ENCODE data around the gene NT5C1B.
"Not testable (repeated sequence)": the region's sequence is repeated elsewhere in the genome, so short reads cannot be mapped to it uniquely, and the experiment has no call there.

Gene NT5C1B

DNA sequence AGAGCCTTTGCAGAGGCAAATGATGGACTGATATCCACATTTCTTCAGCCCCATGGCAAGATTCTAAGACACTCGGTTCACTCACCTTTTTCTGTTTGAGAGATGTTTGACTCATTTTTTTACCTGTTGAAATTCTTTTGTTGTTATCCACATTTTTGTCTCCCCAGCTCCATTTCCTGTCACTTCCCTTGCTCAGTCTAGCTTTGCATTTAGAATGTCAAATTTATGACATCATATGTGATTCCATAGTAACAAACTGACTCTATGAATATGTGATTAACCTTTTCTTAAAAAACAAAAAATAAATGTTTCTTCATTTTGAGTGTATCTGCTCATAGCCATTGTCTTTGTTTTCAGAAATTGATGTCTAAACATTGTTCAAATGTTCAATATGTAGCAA lies at the start of gene NT5C1B:
Gene NT5C1B (minus strand): TSS at position 216 of the 400 bp plus-strand sequence. CDS start 101 bp downstream, at position 115.
- no peak for DNase-seq (ENCODE audit: low spot score)

DNA sequence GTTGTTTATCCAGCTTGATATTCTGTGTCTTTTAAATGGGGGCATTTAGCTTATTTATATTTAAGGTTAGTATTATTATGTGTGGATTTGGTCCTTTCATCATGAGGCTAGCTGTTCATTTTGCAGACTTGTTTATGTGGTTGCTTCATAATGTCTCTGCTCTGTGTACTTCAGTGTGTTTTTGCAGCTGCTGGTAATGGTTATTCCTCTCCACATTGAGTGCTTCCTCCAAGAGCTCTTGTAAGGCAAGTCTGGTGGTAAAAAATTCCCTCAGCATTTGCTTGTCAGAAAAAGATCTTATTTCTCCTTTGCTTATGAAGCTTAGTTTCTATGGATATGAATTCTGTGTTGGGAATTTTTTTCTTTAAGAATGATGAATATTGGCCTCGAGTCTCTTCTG lies 47.8 kb upstream of the NT5C1B start:
- DNase-seq (ENCODE audit: low spot score): no peak

DNA sequence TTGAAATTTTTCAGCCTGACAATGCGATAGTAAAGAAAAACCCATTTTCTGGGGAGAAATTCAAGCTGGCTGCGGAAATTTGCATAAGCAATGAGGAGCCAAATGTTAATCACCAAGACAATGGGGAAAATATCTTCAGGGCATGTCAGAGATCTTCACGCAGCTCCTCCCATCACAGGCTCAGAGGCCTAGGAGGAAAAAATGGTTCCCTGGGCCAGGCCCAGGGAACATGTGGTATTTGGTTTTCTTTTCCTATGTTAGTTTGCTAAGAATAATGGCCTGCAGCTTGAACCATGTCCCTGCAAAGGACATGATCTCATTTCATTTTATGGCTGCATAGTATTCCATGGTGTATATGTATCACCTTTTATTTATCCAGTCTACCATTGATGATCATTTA lies 43.3 kb upstream of the NT5C1B start:
- DNase-seq (ENCODE audit: low spot score): not testable (repeated sequence)

DNA sequence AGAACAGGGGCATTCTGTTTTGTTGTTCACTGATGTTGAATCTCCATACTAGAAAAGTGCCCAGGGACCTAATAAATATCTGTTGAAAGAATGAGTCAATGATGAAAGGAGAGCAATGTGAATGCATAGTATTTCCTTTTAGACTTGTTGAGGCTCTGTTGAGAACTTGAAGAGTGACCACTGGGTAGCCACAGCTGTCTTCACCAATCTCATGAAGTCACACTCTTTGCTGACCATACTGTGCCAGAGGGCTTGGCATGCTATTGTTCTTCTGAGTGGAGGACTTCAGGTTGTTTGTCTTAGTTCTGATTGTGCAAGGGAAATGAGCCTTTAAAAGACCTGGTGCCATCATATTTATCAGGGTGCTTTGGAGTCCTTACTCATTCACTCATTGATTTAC lies 41.6 kb upstream of the NT5C1B start:
- DNase-seq (ENCODE audit: low spot score): no peak

DNA sequence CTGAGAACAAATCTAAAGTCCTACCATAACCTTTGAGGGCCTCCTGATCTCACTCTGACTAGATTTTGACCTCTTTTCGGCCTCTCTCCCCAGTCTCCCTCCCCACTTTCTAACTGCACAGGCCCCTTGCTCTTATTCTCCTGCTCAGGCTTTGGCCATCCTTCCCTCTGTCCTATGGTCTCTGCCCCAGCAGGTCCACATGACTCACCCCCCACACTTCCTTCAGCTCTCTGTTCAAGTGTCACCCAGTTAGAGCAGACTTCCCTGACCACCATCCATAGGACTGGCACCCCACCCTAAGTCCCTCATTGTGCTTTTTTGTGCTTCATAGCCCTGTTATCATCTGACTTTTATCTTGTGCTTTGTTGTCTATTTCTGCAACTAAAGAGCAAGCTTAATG lies 41.2 kb upstream of the NT5C1B start:
- DNase-seq (ENCODE audit: low spot score): no peak

DNA sequence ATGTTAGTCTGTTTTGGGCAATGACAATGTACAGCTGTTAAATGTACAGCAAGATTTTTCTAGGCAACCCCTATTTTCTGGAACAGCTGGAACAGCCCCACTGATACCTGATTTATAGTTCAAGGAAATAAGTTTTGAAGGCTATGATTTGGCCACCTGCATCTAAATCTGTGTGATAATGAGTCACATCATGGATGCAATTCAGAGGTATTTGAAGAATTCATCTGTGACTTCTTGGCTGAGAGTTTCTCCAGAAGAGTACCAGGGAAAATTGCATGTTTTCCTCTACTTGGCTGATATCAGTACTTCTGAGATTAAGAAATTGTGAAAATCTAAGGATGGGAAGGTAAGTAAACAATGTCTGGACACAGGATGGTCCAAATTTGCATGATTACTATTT lies 40.7 kb upstream of the NT5C1B start:
- no peak for DNase-seq (ENCODE audit: low spot score)

DNA sequence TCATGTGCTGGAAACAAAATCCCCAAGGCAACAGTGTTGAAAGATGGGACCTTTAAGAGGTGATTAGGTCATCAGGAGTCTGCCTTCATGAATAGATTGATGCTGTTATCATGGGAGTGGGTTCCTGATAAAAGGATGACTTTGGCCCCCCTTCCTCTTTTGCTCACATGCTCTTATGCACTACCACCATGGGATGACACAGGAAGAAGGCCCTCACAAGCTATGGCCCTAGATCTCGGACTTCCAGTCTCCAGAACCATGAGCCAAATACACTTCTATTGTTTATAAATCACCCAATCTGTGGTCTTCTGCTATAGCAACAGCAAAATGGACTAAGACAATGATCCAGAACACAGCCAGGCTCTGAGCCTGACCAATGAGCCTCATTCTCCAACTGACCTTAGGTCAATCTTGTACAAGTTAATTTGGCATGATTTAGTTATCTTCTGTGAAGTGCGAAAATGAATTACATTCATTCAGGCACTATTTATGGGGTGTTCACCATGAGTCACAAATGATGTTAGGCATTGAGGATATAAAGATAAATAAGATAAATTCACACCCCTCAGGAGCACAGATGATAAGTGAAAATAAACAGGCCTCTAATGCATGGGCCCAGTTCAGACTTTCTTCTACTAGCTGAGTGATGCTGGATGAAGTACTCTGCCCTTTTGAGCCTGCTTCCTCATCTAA lies 37.7 kb upstream of the NT5C1B start:
- DNase-seq (ENCODE audit: low spot score): no peak

DNA sequence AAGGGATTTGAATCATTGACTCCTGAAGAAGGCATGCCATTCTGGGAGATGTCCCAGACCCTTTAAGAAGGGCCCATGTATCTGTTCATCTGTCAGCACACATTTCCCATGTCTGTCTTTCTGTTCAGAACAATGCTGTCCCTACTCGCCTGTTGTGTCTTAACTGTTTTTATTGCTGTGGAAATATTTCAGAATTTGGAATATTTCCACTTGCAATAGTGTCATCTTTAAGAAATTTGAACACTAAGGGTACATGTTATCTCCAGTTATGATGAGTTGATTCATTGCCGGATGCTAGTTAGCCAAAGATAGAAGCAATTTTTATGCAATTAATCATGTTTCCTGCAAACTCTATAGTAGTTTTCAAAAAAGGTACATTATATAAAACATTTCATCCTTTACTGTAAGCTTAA lies 36.9 kb upstream of the NT5C1B start:
- no peak for DNase-seq (ENCODE audit: low spot score)

DNA sequence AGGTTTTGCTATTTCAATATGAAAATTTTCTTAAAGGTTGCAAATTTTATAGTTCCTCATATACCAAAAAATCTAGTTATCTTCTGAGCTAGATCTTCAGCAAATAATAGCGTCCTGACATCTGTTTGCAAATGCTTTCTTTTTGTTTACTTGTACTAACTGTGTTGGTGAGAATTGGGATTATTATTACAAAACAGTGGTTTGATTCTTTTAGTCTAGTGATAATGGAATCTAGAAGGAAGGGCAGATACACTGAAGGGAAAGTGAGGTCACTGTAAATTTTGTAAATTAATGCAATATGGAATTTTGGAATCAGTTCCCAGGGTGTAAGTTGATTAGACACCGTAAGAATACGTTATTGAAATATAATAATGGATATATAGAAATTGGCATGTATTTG lies 36.2 kb upstream of the NT5C1B start:
- DNase-seq (ENCODE audit: low spot score): no peak

DNA sequence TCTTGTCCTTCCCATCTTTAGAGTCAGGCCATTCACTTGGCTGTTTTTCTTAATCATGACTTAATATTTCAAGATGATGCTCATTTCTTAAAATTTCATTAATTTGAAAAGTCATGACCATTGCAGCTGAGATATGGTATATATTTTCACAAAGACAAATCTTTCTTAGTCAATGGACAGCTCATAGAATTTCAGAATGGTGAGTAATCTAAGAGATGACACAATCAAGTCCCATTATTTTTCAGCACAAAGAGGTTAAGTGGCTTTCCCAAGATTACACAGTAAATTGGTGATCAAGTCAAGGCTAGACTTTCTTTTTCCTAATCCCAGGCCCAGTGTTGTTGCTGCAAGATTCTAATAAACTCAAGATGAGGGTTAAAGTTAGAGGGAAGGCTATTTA lies 34.4 kb upstream of the NT5C1B start:
- no peak for DNase-seq (ENCODE audit: low spot score)

DNA sequence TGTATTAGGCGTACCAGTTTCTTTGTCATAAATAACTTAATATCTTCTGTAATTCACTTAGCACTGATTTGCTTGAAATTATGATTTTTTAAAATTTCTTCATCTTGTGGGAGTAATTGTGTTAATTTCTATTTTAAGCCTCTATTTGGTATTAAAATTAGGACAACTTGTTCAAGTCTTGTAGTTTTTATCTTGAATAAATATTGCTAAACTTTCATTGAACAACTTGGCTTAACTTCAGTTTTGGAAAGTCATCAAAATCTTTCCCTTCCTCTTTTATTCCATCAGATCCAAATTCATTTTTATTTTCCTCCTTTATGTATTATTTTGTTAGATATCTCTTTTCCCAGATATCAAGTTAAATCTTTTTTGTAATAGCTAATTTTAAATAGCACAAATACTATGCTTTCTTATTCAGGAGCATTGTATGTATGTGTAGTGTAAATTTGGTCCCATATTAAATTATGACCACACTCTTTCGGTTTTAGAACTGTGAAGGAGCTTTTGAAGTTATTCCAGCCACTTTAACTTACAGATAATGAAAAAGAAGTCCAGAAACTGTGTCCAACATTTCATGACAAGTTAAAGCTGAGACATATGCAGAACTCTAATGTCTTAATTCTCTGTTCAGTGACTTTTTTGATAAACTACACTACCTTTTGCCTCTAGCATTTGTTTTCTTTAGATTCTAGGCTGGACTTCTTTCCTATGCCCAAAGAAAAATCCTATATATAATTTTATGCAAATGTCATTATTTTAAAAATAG lies 31.7 kb upstream of the NT5C1B start:
- no peak for DNase-seq (ENCODE audit: low spot score)

DNA sequence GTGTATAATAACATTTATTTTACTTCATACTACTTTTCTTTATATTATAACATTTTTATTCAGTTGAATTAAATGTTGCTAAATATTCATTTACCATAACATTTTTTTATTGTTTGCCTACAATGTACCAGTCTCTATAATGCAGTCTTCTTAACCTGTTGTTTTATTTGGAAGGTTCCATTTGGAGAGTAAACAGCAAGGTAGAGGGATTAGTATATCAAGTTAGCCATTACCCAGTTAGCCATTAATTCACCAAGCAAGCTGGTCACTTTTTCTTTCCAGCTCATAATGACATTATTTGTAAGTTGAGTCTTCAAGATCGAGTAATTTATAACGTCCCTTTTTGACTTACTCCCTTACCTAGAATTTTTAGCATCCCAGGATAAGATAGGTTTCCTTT lies 29.7 kb upstream of the NT5C1B start:
- no peak for DNase-seq (ENCODE audit: low spot score)

DNA sequence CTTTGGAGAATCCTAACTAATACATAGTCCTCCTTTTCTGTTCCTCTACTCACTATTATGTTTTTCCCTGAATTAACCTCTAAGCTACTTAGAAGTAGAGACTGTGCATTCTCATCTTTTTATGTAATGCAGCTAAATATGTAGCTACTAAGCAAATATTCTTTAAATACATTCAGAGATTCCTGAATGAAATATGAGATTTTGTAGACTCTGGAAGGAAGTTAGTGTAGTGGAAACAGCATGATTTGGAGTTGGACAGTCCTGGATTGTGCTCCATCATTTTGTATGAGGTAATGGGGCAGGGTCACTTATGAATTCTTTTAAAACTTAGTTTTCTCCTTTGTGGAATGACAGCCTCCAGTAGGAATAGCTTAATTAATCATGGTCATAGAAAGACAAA lies 24.7 kb upstream of the NT5C1B start:
- DNase-seq (ENCODE audit: low spot score): no peak

DNA sequence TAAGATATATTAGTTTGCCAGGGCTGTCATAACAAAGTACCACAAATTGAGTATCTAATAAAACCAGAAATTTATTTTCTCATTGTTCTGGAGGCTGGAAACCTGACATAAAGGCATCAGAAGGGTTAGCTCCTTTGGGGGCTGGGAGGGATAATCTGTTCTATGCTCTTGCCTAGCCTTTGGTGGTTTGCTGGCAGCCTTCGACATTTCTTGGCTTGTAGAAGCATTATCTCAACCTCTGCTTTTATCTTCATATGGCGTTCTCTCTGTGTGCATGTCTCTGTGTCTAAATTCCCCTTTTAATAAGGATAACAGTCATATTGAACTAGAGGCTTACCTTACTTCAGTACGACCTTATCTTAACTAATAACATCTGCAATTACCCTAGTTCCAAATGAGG lies 22.8 kb upstream of the NT5C1B start:
- DNase-seq (ENCODE audit: low spot score): no peak

DNA sequence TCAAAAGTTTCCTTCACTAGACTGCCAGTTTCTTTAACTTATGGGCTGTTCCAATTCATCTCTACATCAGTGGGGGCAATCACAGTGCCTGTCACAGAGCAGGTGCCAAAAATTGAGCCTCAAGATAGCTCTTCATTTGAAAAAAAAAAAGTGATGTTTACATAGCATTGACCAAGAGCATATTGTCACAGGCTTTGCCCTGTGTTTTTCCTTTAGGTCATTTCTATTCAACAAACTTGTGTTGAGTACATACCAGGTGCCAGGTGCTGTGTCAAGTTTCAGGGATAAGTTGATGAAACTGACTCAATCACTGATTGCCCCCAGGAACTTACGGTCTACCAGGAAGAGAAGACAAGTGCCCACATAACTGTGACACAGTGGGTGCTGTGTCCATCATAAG lies 22.2 kb upstream of the NT5C1B start:
- DNase-seq (ENCODE audit: low spot score): no peak

DNA sequence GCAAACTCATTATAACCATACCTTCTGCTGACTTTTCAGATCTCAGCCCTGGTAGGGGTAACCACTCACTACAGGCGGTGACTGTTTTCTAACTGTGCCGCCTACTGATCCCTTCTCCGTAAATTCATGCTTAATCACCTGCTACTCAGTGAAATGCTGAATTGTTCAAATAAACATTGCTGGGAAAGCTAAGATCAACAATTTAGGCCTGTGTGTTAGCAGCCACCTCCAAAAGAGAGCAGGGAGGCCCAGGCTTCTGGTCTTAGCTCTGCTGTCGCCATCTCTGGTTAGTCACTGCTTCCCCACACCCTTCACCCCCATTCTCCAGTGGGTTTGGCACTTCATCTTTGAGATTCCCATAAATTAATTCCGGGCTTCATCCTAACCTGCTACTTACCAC lies 21.8 kb upstream of the NT5C1B start:
- DNase-seq (ENCODE audit: low spot score): no peak

DNA sequence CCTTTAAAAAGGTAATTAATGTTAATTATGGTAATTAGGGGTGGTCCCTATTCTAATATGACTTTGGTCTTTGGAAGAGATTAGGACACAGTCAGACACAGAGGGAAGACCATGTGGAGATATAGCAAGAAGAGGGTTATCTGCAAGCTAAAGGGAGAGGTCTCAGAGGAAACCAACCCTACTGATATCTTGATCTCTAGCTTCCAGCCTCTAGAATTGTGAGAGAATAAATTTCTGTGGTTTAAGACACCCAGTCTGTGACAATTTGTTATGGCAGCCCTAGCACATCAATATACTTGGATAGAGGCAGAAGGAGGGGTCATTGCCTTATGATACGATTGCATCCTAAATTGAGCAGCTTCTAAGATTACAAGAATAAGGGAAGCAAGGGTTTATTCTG lies 21.3 kb upstream of the NT5C1B start:
- DNase-seq (ENCODE audit: low spot score): no peak

DNA sequence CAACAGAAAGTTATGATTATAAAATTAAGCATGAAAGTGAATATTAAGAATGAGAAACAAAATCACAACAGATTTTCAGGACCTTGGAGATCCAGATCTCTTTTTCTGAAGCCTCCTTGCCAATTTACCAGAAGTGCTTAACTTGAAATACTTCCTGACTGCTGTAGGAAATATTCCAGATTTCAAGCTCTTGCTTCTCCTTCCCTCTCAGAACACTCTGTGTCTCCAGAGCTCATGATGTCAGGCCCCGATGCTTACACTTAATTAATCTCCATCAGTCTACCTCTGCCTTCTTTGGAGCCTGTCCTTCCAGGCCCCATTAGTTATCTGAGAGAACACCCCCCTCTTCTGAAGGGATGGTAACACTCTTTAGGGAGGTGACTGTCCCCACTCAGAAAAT lies 20.7 kb upstream of the NT5C1B start:
- DNase-seq (ENCODE audit: low spot score): no peak

DNA sequence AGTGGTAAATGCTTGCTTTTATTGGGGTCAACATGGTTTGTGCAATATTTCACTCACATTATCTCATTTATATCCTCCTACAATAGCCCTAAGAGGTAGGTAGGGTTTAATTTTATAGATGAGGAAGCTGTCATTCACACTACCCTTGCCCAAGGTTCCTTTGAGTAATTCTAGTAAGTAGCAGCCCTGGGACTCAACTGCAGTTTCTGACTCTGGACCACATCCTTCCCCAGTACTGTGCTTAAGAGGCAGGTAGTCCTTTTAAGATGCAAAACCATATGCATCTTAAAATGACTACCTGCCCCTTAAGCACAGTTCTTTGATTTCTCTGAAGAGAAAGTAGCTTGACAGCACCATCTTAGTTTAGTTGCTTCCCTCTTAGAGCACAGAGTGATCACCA lies 15.7 kb upstream of the NT5C1B start:
- no peak for DNase-seq (ENCODE audit: low spot score)

DNA sequence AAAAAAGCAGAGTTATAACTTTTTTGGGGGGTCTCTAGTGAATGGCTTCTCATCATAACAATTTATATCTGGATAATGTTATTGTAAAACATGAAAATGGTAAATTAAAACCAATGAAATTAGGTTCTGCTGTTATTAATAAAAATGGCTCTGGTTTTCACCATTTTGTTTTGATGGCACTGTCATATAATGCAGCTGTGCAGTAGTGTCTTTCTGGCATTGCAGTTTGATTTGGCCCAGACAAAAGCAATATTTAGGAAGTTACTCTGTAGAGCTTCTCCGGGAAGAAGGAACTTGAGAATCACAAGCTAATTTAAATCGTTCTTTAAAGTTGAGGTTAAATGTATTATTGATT lies 15.1 kb upstream of the NT5C1B start:
- DNase-seq (ENCODE audit: low spot score): no peak

DNA sequence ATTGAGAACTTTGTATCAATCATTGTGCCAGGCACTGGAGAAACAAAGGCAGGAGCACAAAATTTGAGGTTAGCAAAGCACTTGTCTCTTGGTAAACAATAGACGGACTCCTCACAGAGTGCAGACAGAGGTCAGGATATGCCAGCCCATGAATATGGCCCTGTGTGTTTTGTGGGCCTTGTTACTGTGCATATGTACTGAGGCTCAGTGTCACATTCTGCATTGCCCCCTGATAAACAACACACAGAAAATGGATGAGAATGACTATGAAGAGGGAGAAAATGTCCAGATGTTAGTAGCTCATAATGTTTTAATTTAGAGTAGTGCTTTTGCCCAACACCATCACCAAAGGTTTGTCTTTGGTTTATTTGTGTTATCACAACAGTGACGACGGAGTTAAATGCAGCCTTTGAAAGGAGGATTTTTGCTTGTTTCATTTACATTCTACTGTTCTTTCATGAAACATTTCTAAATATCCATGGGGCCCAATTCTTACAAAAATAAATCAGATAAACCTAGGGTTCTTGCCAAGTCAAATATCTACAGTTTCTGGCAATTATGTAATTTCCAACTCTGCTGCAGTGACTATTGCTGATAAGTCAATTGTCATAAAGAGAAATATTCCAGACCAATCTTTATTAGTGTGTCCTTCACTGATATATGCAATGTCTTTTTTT lies 14.6 kb upstream of the NT5C1B start:
- no peak for DNase-seq (ENCODE audit: low spot score)

DNA sequence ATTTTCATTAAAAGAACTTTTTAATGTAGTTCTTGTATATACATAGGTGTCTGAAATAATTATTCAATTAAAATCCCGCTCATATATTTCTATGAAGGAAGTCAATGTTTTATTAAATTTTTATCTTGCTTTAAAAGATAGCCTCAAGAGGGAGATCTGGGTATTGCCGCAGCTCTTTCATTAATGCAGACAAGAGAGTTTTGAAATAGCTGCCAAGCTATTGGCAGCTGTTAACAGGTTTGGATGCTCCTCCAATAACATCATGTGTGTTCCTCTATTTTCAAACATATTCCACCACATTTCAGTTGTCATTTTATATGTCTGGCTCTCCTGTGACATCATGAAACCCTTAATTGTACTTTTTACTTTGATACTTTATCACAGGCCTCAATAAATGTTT lies 12.9 kb upstream of the NT5C1B start:
- no peak for DNase-seq (ENCODE audit: low spot score)

DNA sequence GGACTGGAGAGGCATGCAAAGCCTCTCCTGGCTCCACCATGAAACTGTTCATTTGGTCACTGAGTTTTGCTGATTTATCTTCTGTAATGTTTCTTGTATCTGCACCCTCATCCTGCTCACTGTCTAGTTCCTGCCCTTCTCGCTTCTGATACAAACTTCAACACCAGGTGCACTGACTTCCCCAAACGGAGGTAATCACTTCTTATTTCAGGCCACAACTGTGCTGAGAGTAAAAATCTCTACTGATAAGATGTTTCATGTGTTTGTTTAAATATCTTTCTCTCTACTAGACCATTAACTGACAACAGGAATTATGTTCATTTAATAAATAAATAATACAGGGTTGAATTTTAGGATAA lies 10.9 kb upstream of the NT5C1B start:
- no peak for DNase-seq (ENCODE audit: low spot score)
